Measurements from ENCODE around the gene ARSG. TPM values are rescaled to one million over a fixed set of nuclear protein-coding genes. Genes with fewer than 3 reads are reported as not detected.

Gene ARSG
- polyA plus RNA-seq, 4 donors, result 0.81 to 1.6 (median 1.3) TPM; not detected in 1

Other genes with a start within 250 kb of the ARSG start
- 10 to 100 TPM; 29.1 to 50.8 (median 33.9) TPM for gene AMZ2, start 43.5 kb upstream of the ARSG start, polyA plus RNA-seq
- gene SLC16A6, start 368 bp upstream of the ARSG start, polyA plus RNA-seq, result under 1 TPM in 2 of 4 donors, not detected in 2; 0.18 to 0.25 TPM
- 10 to 100 TPM; 11.6 to 26.2 (median 19.9) TPM for gene WIPI1, start 166.0 kb downstream of the ARSG start, polyA plus RNA-seq
- gene PRKAR1A, start 220.9 kb downstream of the ARSG start, polyA plus RNA-seq, result 100 to 1,000 TPM in 1 of 4 donors, 10 to 100 TPM in 3; 22.4 to 124 (median 47.2) TPM

Measured in small intestine (tissue), 4 donors.